H1 (cell line): ENCODE measurements around the gene TAP2. TPM values are rescaled to one million over a fixed set of nuclear protein-coding genes. Genes with fewer than 3 reads are reported as not detected.

Experiments used
- CTCF ChIA-PET: fragments of 300-600 bp; sonication (Branson Sonifier 250); formaldehyde crosslinking; loops from one replicate; lab custom pipeline; 2021; ENCODE audit not compliant: partially characterized antibody; lab: Charles Lee
- POLR2A ChIA-PET: fragments of 300-600 bp; sonication (Branson Sonifier 250); formaldehyde crosslinking; loops from one replicate; lab custom pipeline; 2021; ENCODE audit warnings: inconsistent platforms; ENCODE audit not compliant: partially characterized antibody; lab: Charles Lee
- DNase-seq, 2 experiments: peaks; one replicate each; pipeline versions ENCODE4 v3.0.0 to v3.0.0-alpha.2; 2010 to 2022; ENCODE audit warnings: low spot score in 2 of 2, low read depth in 1 of 2, mixed read lengths in 1 of 2
- FAIRE-seq: peaks from 2 replicates; lab custom pipeline; 2011; peaks lifted over from hg19 to GRCh38; lab: Jason Lieb, UNC
- H2AFZ ChIP-seq: 2 replicates; pipeline ENCODE4 v1.8.1; 2012; ENCODE audit warnings: low read length, inconsistent platforms
- H2AK5ac ChIP-seq: 2 replicates; pipeline ENCODE4 v1.6.1; 2013; ENCODE audit warnings: low read depth, low read length
- H2BK120ac ChIP-seq: replicated peaks from 2 replicates; pipeline ENCODE3; 2013; ENCODE audit warnings: low read depth, low read length, inconsistent platforms
- H2BK12ac ChIP-seq: 2 replicates; pipeline ENCODE4 v1.6.1; 2013; ENCODE audit warnings: low read depth, low read length
- H2BK15ac ChIP-seq: 2 replicates; pipeline ENCODE4 v1.6.1; 2013; ENCODE audit warnings: low read length
- H2BK20ac ChIP-seq: 2 replicates; pipeline ENCODE4 v1.6.1; 2013; ENCODE audit warnings: low read length
- H2BK5ac ChIP-seq: 2 replicates; pipeline ENCODE4 v1.6.1; 2013; ENCODE audit warnings: low read depth, low read length
- H3K14ac ChIP-seq: 2 replicates; pipeline ENCODE4 v1.6.1; 2013; ENCODE audit warnings: inconsistent platforms; ENCODE audit not compliant: insufficient read length
- H3K18ac ChIP-seq: 2 replicates; pipeline ENCODE4 v1.6.1; 2013; ENCODE audit warnings: low read length; ENCODE audit errors: extremely low read depth
- H3K23ac ChIP-seq: 2 replicates; pipeline ENCODE4 v1.6.1; 2013; ENCODE audit warnings: inconsistent platforms; ENCODE audit not compliant: insufficient read length
- H3K23me2 ChIP-seq: 2 replicates; pipeline ENCODE4 v1.6.1; 2013; ENCODE audit warnings: low read depth, low read length
- H3K27ac ChIP-seq: 2 replicates; pipeline ENCODE4 v1.6.1; 2011; ENCODE audit warnings: low read depth, low read length, inconsistent platforms
- H3K27me3 ChIP-seq, 4 experiments: replicated peaks in 1 of 4; 1 replicate in 1 of 4; 2 replicates in 3 of 4; pipeline versions ENCODE4 v1.6.1 to v1.8.1; 2011 to 2013; ENCODE audit warnings: low read length in 3 of 4, mild to moderate bottlenecking in 3 of 4, inconsistent platforms in 2 of 4, mixed read lengths in 2 of 4, moderate library complexity in 1 of 4; ENCODE audit not compliant: control insufficient read depth in 3 of 4, insufficient read depth in 3 of 4; ENCODE audit errors: extremely low read depth in 1 of 4
- H3K36me3 ChIP-seq, 4 experiments: 2 replicates each; pipeline versions ENCODE4 v1.6.1 to v1.8.1; 2011 to 2013; ENCODE audit warnings: mild to moderate bottlenecking in 4 of 4, low read length in 3 of 4, moderate library complexity in 2 of 4, control low read depth in 1 of 4, inconsistent platforms in 1 of 4; ENCODE audit not compliant: insufficient read depth in 4 of 4, control insufficient read depth in 2 of 4
- H3K4ac ChIP-seq: replicated peaks from 2 replicates; pipeline ENCODE3; 2013; ENCODE audit warnings: low read length, low read depth, mixed read lengths, inconsistent platforms; ENCODE audit not compliant: insufficient read length
- H3K4me1 ChIP-seq, 4 experiments: replicated peaks in 1 of 4; 1 replicate in 1 of 4; 2 replicates in 3 of 4; pipeline versions ENCODE4 v1.6.1 to v1.8.1; 2011 to 2013; ENCODE audit warnings: low read length in 3 of 4, inconsistent platforms in 2 of 4, mixed read lengths in 1 of 4; ENCODE audit not compliant: insufficient read depth in 4 of 4, control insufficient read depth in 3 of 4
- H3K4me2 ChIP-seq, 2 experiments: 2 replicates each; pipeline versions ENCODE4 v1.6.1 to v1.8.1; 2011 to 2013; ENCODE audit warnings: low read depth in 2 of 2, low read length in 2 of 2, control low read depth in 1 of 2, inconsistent platforms in 1 of 2, mild to moderate bottlenecking in 1 of 2; ENCODE audit not compliant: insufficient read depth in 1 of 2
- H3K4me3 ChIP-seq, 4 experiments: fragments of 200-600, 300-600 bp in 1 of 4; sonication (generic), shearing (Covaris generic), sonication (Bioruptor Twin) in 1 of 4; 2 replicates each; pipeline versions ENCODE4 v1.5.1 to v1.8.1; 2011 to 2016; ENCODE audit warnings: low read length in 4 of 4, low read depth in 3 of 4, control low read depth in 2 of 4, inconsistent platforms in 2 of 4, mild to moderate bottlenecking in 2 of 4, mixed read lengths in 1 of 4, moderate library complexity in 1 of 4; ENCODE audit not compliant: insufficient read depth in 2 of 4; ENCODE audit errors: extremely low read depth in 1 of 4
- H3K56ac ChIP-seq: replicated peaks from 2 replicates; pipeline ENCODE3; 2013; ENCODE audit warnings: low read depth, mild to moderate bottlenecking, mixed read lengths, low read length, inconsistent platforms; ENCODE audit not compliant: insufficient read length
- H3K79me1 ChIP-seq: 2 replicates; pipeline ENCODE4 v1.6.1; 2013; ENCODE audit warnings: low read depth, low read length, control low read depth
- H3K79me2 ChIP-seq, 2 experiments: 2 replicates each; pipeline versions ENCODE4 v1.6.1 to v1.8.1; 2012 to 2013; ENCODE audit warnings: low read length in 2 of 2, mild to moderate bottlenecking in 2 of 2, inconsistent platforms in 1 of 2; ENCODE audit not compliant: insufficient read depth in 2 of 2, control insufficient read depth in 1 of 2
- H3K9ac ChIP-seq, 4 experiments: replicated peaks in 1 of 4; 1 replicate in 1 of 4; 2 replicates in 3 of 4; pipeline versions ENCODE4 v1.6.1 to v1.8.1; 2011 to 2013; ENCODE audit warnings: low read depth in 3 of 4, low read length in 3 of 4, control low read depth in 2 of 4, mild to moderate bottlenecking in 2 of 4, moderate library complexity in 2 of 4, inconsistent platforms in 1 of 4; ENCODE audit errors: extremely low read depth in 1 of 4
- H3K9me3 ChIP-seq, 2 experiments: 2 replicates each; pipeline versions ENCODE4 v1.6.1 to v1.8.1; 2012 to 2013; ENCODE audit warnings: mild to moderate bottlenecking in 2 of 2, moderate library complexity in 2 of 2, control low read depth in 1 of 2, inconsistent platforms in 1 of 2, low read depth in 1 of 2, low read length in 1 of 2, mixed read lengths in 1 of 2; ENCODE audit not compliant: insufficient read depth in 2 of 2
- H4K20me1 ChIP-seq, 2 experiments: replicated peaks in 1 of 2; 2 replicates each; pipeline versions ENCODE3 to v1.8.1; 2011 to 2013; ENCODE audit warnings: inconsistent platforms in 2 of 2, low read length in 2 of 2, mild to moderate bottlenecking in 1 of 2; ENCODE audit not compliant: insufficient read depth in 2 of 2, control insufficient read depth in 1 of 2
- H4K5ac ChIP-seq: 2 replicates; pipeline ENCODE4 v1.6.1; 2013; ENCODE audit warnings: low read length, low read depth, mixed read lengths, inconsistent platforms; ENCODE audit not compliant: insufficient read length
- H4K8ac ChIP-seq: 2 replicates; pipeline ENCODE4 v1.8.0; 2013; ENCODE audit warnings: mild to moderate bottlenecking, moderate library complexity, low read length, inconsistent platforms; ENCODE audit not compliant: insufficient read depth; ENCODE audit errors: extremely low read depth
- H4K91ac ChIP-seq: replicated peaks from 2 replicates; pipeline ENCODE3; 2013; ENCODE audit warnings: low read length, mixed read lengths, inconsistent platforms; ENCODE audit not compliant: insufficient read length
- ASH2L ChIP-seq: fragments of 200-600, 300-600 bp; sonication (generic); IDR thresholded peaks from one replicate; pipeline ENCODE4 v1.7.1; 2017; ENCODE audit warnings: low read length
- MAFK ChIP-seq: IDR thresholded peaks from 2 replicates; pipeline ENCODE4 v1.6.1; 2012; ENCODE audit warnings: low read depth, mild to moderate bottlenecking, improper control_type of control experiment, low read length
- RAD21 ChIP-seq, 2 experiments: IDR thresholded peaks in 1 of 2; conservative IDR thresholded peaks in 1 of 2; 2 replicates each; pipeline ENCODE4 v1.6.1; 2011; ENCODE audit warnings: low read depth in 2 of 2, low read length in 2 of 2, improper control_type of control experiment in 1 of 2, inconsistent platforms in 1 of 2, mild to moderate bottlenecking in 1 of 2, moderate library complexity in 1 of 2
- RBBP5 ChIP-seq: IDR thresholded peaks from 2 replicates; pipeline ENCODE4 v1.7.1; 2012; ENCODE audit warnings: low read depth, mild to moderate bottlenecking, inconsistent platforms, low read length, moderate library complexity, borderline replicate concordance
- SIRT6 ChIP-seq: IDR thresholded peaks from one replicate; pipeline ENCODE4 v1.7.1; 2012; ENCODE audit warnings: low read length, inconsistent platforms
- YY1 ChIP-seq: IDR thresholded peaks from 2 replicates; pipeline ENCODE4 v1.6.1; 2011; ENCODE audit warnings: low read depth, mild to moderate bottlenecking, low read length
- WGBS, 2 experiments: shearing (Covaris generic) in 1 of 2; methylation state at CpG; one replicate each; pipeline versions ENCODE4 v1.1.6 to v1.1.7; 2013 to 2015; ENCODE audit warnings: low lambda C conversion rate in 2 of 2, mixed read lengths in 2 of 2, inconsistent platforms in 1 of 2, low coverage in 1 of 2, missing lambda C conversion rate in 1 of 2; ENCODE audit not compliant: insufficient replicate concordance in 2 of 2, insufficient coverage in 1 of 2, insufficient read length in 1 of 2; ENCODE audit errors: extremely low coverage in 1 of 2, missing lambda C conversion rate in 1 of 2; 5-methylcytosine and 5-hydroxymethylcytosine counted together
- polyA plus RNA-seq, 7 experiments: library from polyadenylated mRNA; depleted of rRNA in 3 of 7; stranded (reverse) in 5 of 7; unstranded in 2 of 7; fragments of >200 nt in 5 of 7; fragments of 200-250 nt in 2 of 7; gene quantifications; 1 replicate in 5 of 7; 2 replicates in 1 of 7; 4 replicates in 1 of 7; pipeline versions ENCODE4 v1.2.1 to v1.2.3, GENCODE V29; 2011 to 2013; ENCODE audit warnings: missing spikeins in 2 of 7, mixed read lengths in 2 of 7
- total RNA-seq: library from RNA; stranded (reverse); fragmentation: NEBNext Ultra II Directional; extraction: Animal tissue kit (Norgen Biotek cat#: 25700); gene quantifications from 2 replicates; pipeline ENCODE4 v1.2.1, GENCODE V29; 2021

Gene TAP2
- total and polyA plus RNA-seq, 2 of the 8 experiments (the other 6 are each of a cell fraction or from before 2014, with no cell fraction given), result 11.3 to 27.2 TPM

DNA sequence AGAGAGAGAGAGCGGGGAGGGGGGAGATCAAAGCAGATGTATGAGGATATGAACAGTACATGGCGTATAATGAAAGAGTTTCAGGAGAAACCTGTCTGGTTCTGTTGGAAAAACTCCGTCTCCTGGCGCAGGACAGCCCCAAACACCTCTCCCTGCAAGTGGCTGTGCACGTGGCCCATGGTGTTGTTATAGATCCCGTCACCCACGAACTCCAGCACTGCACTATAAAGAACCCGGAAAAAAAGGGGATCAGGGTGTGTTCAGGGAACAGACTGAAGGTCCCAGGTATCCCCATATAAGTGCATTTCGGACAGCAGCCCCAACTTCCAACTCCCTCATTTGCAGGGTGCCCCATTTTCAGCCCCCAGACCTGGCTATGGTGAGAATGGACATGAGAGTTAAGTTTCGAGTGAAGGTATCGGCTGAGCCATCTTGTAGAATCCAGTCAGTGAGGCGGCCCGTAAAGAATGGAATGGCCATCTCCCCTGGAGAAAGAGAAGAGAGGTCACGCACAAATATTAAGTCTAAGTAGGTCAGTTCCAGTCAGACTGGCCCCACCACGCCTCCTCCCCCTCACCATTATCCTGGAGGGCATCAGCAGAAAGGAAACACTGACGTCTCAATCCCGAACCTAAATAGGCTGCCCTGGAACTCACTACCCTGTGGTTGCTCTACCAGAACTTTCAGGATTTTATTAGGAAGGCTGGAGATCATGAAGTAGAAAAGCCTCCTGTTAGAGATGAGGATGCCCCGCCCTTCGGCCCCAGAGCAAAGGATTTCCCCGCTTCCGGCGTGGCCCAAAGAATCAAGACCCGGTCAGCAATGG is 13.7 kb upstream of the TAP2 start:
- H3K9me3 ChIP-seq, result no peaks in the 10 kb centered on the region
- H3K23me2 ChIP-seq, result peaks cover 13% of the 10 kb centered on the region
- no peak for FAIRE-seq
- no peak overlapping the region for H4K5ac ChIP-seq
- peaks cover 0 to 9% (median 0%) of the 10 kb centered on the region in 4 experiments; a peak in 4 of 8 replicates for H3K36me3 ChIP-seq
- no peak overlapping the region for H3K27ac ChIP-seq
- no peak overlapping the region for H2BK12ac ChIP-seq
- peak overlapping the region; percentile 98 to 99 for H3K4me2 ChIP-seq
- H3K18ac ChIP-seq, result no peak overlapping the region
- WGBS, 2 experiments, result 63 to 100% methylated on average over 1 to 23 of the region's 23 CpGs
- H4K20me1 ChIP-seq, result no peaks in the 10 kb centered on the region
- no peak overlapping the region for H2BK5ac ChIP-seq
- POLR2A ChIA-PET, result interaction anchor here (1.3 to 4.0 kb wide), 3 partner anchors 13 to 118 kb away, joined by 5 to 49 read pairs (median 6); partner anchors contain the start of genes BRD2 and TAP2
- H3K4ac ChIP-seq, result no peak overlapping the region
- H3K4me3 ChIP-seq, result peak overlapping the region; percentile 59 to 77 (median 76)
- no peak overlapping the region for H2AK5ac ChIP-seq
- DNase-seq, result no peak
- H2BK15ac ChIP-seq, result no peak overlapping the region
- no peak overlapping the region for H2BK120ac ChIP-seq
- H3K56ac ChIP-seq, result no peak overlapping the region
- no peak overlapping the region for H4K91ac ChIP-seq
- CTCF ChIA-PET, result interaction anchor here (1.0 to 19.9 kb wide), 9 partner anchors 8 to 82 kb away, joined by 3 to 402 read pairs (median 8); partner anchors contain the start of genes PSMB8 and TAP2
- no peak overlapping the region for H4K8ac ChIP-seq
- peak overlapping the region; percentile 78; the same call in 1 of the 2 replicates for H2AFZ ChIP-seq
- H3K23ac ChIP-seq, result no peak overlapping the region
- TF ChIP-seq SIRT6 (no peak), RAD21 (IDR thresholded peaks at IDR 0.05 in 1 of 2, conservative IDR thresholded peaks at IDR 0.05 in 1 of 2; ENCODE audit: low read depth in 2 of 2, low read length in 2 of 2) (no peak), ASH2L (no peak), MAFK (no peak), RBBP5 (no peak), YY1 (no peak)
- TF ChIP-seq, all 59 proteins: peak for 0
- Histone ChIP-seq H3K14ac (no peak overlapping the region), H3K9ac (peak overlapping the region in 2 of 4 experiments; percentile 54 to 61; a peak in 2 of 7 replicates), H3K79me2 (no peaks in the 10 kb centered on the region), H2BK20ac (no peak overlapping the region), H3K79me1 (no peaks in the 10 kb centered on the region), H3K27me3 (peaks cover 6 to 41% (median 36%) of the 10 kb centered on the region in 4 experiments), H3K4me1 (peaks cover 0 to 4% (median 1%) of the 10 kb centered on the region in 4 experiments; a peak in 4 of 7 replicates)
